Endometrial microvascular endothelial cells (primary cell): ENCODE results near the gene PTPRCAP. TPM values are rescaled to one million over a fixed set of nuclear protein-coding genes. Genes with fewer than 3 reads are reported as not detected.
"Not testable (repeated sequence)": the region's sequence is repeated elsewhere in the genome, so short reads cannot be mapped to it uniquely, and the experiment has no call there.

ENCODE experiments used
- in situ Hi-C: cut with HindIII; loops from 2 replicates; pipeline ENCODE4 v1.10.0; 2017; ENCODE audit warnings: low sequenced_read_pairs, low pct_unique_long_range_greater_than_20kb; ENCODE audit errors: inconsistent ontology term
- total RNA-seq: library from RNA; depleted of rRNA; stranded (reverse); fragments of >200 nt; gene quantifications from one replicate; pipeline ENCODE4 v1.2.3, GENCODE V29; 2015; ENCODE audit errors: inconsistent ontology term

PTPRCAP gene
- total RNA-seq, 1 donor from 2014 or later: not detected

GRCh38 chr11:67466962-67467771, 29.7 kb upstream of the PTPRCAP start:
- in situ Hi-C loops: no loop called here

GRCh38 chr11:67466367-67466766, 28.9 kb upstream of the PTPRCAP start:
- in situ Hi-C loops: no loop called here

- in situ Hi-C loops: not testable (repeated sequence)
Observed at GRCh38 chr11:67465530-67465929, 28.0 kb upstream of the PTPRCAP start.

- in situ Hi-C loops: no loop called here
Observed at GRCh38 chr11:67465189-67465510, 27.7 kb upstream of the PTPRCAP start.

- in situ Hi-C loops: no loop called here
Observed at GRCh38 chr11:67464411-67465188, 27.1 kb upstream of the PTPRCAP start.

- in situ Hi-C loops: no loop called here
Observed at GRCh38 chr11:67463680-67464410, 26.4 kb upstream of the PTPRCAP start.

GRCh38 chr11:67463186-67463585, 25.7 kb upstream of the PTPRCAP start:
- in situ Hi-C loops: no loop called here

GRCh38 chr11:67458266-67458665, 20.8 kb upstream of the PTPRCAP start:
- in situ Hi-C loops: no loop called here

GRCh38 chr11:67457453-67457852, 20.0 kb upstream of the PTPRCAP start:
- in situ Hi-C loops: no loop called here

GRCh38 chr11:67456068-67456705, 18.7 kb upstream of the PTPRCAP start:
- in situ Hi-C loops: no loop called here

- in situ Hi-C loops: no loop called here
Observed at GRCh38 chr11:67455054-67455453, 17.6 kb upstream of the PTPRCAP start, which contains the start of gene CABP4. CABP4 (plus strand) TSS chr11:67455354; CDS start chr11:67455424, 70 bp downstream.

GRCh38 chr11:67453816-67454732, 16.6 kb upstream of the PTPRCAP start:
- in situ Hi-C loops: no loop called here

GRCh38 chr11:67452141-67452952, 14.9 kb upstream of the PTPRCAP start, which contains the start of gene GPR152:
GPR152 (minus strand) TSS chr11:67452729; CDS start chr11:67452724, 5 bp downstream.
- in situ Hi-C loops: no loop called here

GRCh38 chr11:67451658-67451976, 14.1 kb upstream of the PTPRCAP start:
- in situ Hi-C loops: no loop called here

GRCh38 chr11:67450796-67451657, 13.5 kb upstream of the PTPRCAP start:
- in situ Hi-C loops: no loop called here

- in situ Hi-C loops: no loop called here
Observed at GRCh38 chr11:67449116-67449844, 11.8 kb upstream of the PTPRCAP start.
